Hematopoietic multipotent progenitor cell treated with erythropoietin and hydrocortisone succinate and interleukin-3 and kit ligand, for 4 days (in vitro differentiated cells): ENCODE data around the gene RNU11.
"Not testable (repeated sequence)": the region's sequence is repeated elsewhere in the genome, so short reads cannot be mapped to it uniquely, and the experiment has no call there.

Experiments
- DNase-seq: peaks from one replicate; pipeline ENCODE4 v3.0.0-alpha.2; 2015

The RNU11 gene

DNA sequence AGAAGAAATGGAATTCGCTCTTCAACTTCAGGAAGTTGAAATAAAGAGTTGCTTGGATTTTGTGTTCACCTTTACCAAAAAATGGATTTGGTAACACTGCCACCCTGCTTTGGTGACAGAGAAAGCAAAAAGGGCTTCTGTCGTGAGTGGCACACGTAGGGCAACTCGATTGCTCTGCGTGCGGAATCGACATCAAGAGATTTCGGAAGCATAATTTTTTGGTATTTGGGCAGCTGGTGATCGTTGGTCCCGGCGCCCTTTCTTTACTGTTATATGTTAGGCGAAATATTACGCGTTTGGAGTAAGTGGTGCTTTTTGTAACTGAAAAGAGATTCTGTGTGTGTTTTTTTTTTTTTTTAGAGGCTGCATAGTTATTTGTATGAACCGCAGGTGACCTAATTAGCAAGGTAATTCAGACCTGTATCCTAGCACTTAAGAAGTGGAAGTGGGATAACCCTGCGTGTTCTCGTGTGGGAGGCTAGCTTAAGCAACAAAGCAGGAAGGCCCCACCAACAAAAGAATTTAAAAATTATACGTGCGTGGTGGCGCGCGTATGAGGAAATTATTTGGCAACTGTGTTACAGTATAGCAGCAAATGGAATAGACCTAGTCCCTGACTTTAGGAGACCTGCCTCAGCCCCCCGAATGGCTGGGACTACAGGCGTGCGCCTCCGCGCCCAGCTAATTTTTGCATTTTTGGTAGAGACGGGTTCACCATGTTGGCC, at the start of gene RNU11:
TSS of gene RNU11 (plus strand) at position 127 of the 725 bp plus-strand sequence.
- DNase-seq, result peak; percentile 99

DNA sequence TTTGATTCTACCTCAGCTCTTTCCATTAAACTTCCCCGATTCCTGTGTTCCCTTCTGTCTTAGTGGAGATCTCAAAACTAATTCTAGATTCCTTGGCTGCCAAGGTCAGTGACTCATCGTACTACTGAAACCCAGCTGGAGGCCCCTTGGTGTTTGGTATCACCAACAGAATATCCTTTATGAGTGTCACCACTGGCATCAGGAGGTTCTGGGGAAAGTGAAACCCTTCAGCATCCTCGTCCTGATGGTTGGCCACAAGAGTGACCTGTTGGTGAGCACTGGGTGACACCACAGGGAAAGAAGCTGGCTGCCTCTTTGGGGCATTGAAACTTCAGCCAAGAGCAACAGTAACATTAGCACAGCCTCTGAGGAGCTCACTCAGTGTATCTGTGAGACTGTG, 46.7 kb upstream of the RNU11 start:
- no peak for DNase-seq

GRCh38 chr1:28602536-28603439, 45.6 kb upstream of the RNU11 start:
- DNase-seq, result peak; percentile 83

DNA sequence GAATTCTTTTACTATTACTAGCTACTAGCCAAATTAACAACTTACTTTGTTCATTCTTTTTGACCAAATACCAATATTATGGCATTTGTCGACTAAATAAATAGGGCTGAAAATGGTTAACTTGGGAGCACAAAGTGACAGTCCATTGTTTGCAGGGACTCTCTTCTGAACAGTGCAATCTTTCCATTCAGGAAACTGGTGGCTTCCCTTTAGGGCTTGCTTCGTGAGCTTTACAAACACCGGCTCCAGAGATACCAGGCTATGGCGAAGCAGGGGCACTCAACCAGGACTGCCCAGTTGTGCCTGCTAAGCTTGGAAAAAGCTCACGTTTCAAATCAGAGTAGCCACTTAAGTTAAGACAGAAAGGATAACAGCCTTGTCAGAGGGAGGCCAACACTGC, 44.0 kb upstream of the RNU11 start:
- no peak for DNase-seq

GRCh38 chr1:28604962-28605361, 43.4 kb upstream of the RNU11 start:
- DNase-seq, result no peak

DNA sequence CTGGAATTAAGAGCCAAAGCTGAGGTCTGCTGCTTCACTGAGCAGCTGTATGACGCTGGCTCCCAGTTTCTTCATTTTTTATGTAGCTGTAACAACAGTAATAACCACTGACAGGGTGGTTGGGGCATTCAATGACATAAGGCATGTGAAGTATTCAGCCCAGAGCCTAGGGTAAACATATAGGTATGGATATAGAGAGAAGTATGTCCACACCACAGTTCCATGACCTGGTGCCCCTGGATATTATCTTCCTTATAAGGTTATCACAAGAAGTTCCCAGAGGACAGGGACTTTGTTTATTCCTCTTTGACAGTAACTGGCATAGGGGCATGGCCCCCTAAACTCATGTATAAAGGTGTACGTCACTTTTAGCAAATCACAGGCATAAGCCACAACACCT, 41.6 kb upstream of the RNU11 start:
- no peak for DNase-seq

DNA sequence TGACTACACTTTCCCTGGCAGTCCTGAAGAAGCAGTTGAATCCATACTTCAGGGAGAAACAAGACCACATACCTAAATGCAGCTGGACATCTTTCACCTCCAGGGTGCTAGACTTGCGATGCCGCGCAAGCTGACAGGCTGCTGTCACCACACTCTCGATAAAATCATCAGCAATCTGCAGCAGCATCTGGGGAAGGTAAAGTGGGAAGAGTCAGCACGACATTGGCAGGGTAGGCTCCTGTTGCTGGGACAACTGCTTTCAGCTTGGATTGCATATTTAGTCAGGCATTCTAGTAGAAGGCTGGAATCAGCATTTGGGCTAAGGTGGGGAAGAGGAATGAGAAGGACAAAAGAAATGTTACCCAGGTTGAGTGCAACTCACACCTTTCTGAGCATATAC, 35.2 kb upstream of the RNU11 start:
- no peak for DNase-seq

DNA sequence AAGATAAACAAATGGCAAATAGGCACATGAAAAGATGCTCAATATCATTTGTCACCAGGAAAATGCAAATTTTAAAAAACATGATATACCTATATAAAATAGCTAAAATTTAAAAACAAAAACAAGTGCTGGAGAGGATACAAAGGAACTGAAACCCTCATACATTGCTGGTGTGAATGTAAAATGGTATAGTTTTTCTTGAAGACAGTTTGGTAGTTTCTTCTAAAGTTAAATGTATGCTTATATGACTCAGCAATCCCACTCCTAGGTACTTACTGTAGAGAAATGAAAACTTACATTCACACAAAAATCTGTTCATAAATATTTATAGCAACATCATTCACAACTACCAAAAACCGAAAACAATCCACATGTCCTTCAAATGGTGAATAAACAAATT, 16.7 kb upstream of the RNU11 start:
- DNase-seq, result no peak

- DNase-seq, result no peak
These were observed 15.8 kb upstream of the RNU11 start for GRCh38 chr1:28632560-28632959.

GRCh38 chr1:28640766-28641165, 7.6 kb upstream of the RNU11 start:
- DNase-seq, result peak; percentile 79

- peak; percentile 28 for DNase-seq
These were observed 6.1 kb upstream of the RNU11 start for GRCh38 chr1:28642056-28642846.

- peak; percentile 98 for DNase-seq
These were observed 5.4 kb upstream of the RNU11 start, which contains the start of gene TAF12 for GRCh38 chr1:28642847-28643635. TAF12 (minus strand) TSS chr1:28643067; CDS start chr1:28622081, 20,986 bp downstream.

DNA sequence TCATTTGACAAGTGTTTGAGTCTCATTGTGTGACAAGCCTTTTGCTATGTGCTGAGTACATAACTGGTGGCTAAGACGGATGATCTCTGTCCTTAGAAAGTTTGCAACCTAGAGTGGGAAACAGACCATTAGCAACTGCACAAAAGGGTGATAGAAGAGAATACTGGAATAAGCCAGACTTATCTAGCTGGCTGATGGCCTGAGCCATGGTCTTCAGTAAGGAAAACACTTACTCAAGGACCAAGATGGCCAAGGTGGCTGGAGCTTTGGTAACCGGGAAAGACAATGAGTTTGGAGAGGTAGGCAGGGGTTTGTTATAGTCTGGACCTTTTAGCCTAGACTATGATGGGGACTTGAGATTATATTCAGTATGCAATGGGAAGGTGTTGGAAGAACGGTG, 3.9 kb upstream of the RNU11 start:
- no peak for DNase-seq

GRCh38 chr1:28645406-28645805, 3.0 kb upstream of the RNU11 start:
- not testable (repeated sequence) for DNase-seq

- DNase-seq, result no peak
These were observed 2.4 kb upstream of the RNU11 start for GRCh38 chr1:28646040-28646439.

DNA sequence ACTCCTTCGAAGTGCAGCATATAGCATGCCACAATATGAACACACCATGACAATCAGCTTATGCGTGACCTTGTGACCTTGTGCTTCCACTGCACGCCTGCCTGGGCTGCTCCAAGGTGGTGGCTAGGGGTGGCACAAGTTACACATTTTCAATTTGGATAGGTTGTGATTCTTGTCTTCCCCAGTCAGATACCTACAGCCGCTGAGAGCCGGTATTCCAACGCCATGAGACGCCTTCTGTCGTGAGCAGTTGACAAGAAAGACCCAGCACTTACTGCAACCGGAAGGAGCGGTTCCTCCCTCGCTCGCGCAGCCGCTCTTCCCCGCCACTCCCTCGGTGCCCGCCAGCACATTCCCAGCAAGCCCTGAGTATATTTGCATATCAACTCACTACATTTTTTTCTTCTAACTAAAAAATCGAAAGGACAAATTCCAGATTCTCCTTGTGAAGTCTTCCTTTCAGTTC, 359 bp upstream of the RNU11 start:
- DNase-seq, result peak; percentile 97

DNA sequence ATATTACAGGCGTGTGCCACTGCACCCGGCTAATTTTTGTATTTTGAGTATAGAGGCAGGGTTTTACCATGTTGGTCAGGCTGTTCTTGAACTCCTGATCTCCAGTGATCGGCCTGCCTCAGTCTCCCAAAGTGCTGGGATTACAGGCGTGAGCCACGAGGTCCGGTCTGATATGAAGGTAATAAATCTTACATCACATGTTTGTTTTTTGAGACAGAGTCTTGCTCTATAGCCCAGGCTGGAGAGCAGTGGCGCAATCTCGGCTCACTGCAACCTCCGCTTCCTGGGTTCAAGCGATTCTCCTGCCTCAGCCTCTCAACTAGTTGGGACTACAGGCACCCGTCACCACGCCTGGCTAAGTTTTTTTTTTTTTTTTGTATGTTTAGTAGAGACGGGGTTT, 4.7 kb downstream of the RNU11 start:
- not testable (repeated sequence) for DNase-seq

- DNase-seq, result peak; percentile 29
These were observed 5.5 kb downstream of the RNU11 start for GRCh38 chr1:28653870-28654269.

- DNase-seq, result peak; percentile 11
These were observed 7.3 kb downstream of the RNU11 start for GRCh38 chr1:28655448-28656311.

DNA sequence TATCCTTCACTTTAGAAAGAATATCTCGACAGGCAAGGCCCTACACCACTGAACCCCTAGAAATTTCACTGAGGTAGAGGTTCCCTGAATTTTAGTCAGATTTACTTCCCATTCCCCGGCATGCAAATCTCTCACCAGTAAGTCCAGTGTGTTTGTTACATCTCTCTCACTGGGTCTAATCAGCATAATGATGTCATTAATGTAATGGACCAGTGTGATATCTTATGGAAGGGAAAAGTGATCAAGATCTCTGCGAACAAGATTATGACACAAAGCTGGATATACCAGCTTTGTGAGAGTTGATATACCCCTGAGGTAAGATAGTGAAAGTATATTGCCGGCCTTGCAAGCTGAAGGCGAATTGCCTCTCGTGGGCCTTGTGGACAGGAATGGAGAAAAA, 7.9 kb downstream of the RNU11 start:
- DNase-seq, result no peak

- no peak for DNase-seq
These were observed 15.6 kb downstream of the RNU11 start for GRCh38 chr1:28663871-28664470.
